ENCODE results near the gene CACNA1B. TPM values are rescaled to one million over a fixed set of nuclear protein-coding genes. Genes with fewer than 3 reads are reported as not detected.

CACNA1B gene
- total RNA-seq, 4 donors from 2014 or later = not detected

DNA sequence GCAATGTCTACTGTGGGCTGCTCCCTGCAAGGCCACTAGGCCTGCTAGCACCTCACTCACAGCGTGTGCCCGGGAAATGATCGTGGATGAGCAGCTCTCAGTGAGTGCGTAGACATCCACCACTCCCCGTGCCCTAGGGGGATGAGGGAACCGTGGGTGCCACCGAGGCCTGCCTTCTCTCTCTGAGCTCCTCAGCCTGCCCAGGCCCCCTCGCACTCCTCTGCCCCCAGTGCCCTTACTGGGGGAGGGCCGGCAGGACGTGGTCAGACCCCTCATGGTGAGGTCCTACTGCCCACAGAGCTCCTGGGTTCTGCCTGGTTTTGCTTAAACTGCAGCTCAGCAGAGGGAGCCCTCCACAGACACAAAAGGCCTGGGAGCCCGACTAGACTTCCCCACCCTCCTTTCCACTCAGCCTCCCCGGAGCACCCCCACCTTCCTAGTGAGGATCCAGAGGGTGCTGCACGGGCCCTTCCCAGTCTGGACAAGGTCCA is 220.0 kb downstream of the CACNA1B start:
- ATAC-seq (ENCODE audit: low FRiP score) = no peak
- no peak for DNase-seq (ENCODE audit: low spot score)
- TF ChIP-seq, protein P1, sequence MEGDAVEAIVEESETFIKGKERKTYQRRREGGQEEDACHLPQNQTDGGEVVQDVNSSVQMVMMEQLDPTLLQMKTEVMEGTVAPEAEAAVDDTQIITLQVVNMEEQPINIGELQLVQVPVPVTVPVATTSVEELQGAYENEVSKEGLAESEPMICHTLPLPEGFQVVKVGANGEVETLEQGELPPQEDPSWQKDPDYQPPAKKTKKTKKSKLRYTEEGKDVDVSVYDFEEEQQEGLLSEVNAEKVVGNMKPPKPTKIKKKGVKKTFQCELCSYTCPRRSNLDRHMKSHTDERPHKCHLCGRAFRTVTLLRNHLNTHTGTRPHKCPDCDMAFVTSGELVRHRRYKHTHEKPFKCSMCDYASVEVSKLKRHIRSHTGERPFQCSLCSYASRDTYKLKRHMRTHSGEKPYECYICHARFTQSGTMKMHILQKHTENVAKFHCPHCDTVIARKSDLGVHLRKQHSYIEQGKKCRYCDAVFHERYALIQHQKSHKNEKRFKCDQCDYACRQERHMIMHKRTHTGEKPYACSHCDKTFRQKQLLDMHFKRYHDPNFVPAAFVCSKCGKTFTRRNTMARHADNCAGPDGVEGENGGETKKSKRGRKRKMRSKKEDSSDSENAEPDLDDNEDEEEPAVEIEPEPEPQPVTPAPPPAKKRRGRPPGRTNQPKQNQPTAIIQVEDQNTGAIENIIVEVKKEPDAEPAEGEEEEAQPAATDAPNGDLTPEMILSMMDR (IDR thresholded peaks at IDR 0.05) = no peak

DNA sequence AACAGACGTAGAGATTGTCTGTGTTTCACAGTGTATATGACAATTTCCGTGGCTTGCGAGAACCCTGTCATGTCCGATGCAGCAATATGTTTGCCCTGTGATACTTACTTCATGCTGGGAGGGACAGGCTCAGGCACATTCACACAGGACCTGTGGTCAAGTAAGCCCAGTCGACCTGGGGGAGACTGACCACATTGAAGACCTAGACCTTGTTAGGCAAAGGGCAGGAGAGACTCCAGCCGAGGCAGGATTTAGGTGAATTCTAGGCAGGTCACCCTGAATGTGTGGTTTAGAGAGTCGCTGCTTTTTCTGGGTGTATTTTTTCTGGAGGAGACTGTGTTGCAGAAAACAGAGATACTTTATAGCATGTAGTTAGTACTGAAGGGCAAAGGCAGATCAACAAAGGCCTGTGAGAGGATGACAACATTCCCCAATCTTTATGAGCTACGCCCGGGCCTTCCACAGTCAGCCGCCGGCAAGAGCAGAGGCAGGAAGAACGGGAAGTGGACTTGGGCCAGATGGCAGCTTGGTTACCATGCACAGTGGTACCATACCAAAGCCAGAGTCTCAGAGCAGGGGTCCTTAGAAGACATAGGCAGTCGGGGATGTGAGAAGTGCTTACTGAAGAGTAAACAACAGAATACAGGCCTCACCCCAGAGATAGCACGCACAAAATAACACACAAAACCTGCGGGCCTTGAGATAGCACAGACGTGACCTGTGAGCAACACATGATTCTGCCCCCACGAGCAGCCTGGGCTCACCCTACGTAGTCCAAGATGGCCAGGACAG is 220.7 kb downstream of the CACNA1B start:
- TF ChIP-seq, protein P1 (IDR thresholded peaks at IDR 0.05) = no peak
- no peak for ATAC-seq (ENCODE audit: low FRiP score)
- DNase-seq (ENCODE audit: low spot score) = no peak

- ATAC-seq (ENCODE audit: low FRiP score) = no peak
- TF ChIP-seq, protein P1 (IDR thresholded peaks at IDR 0.05) = no peak
- no peak for DNase-seq (ENCODE audit: low spot score)
These were observed 221.6 kb downstream of the CACNA1B start for GRCh38 chr9:138098908-138099791.

GRCh38 chr9:138099803-138100598 is 222.4 kb downstream of the CACNA1B start:
- DNase-seq (ENCODE audit: low spot score) = no peak
- TF ChIP-seq, protein P1 (IDR thresholded peaks at IDR 0.05) = no peak
- ATAC-seq (ENCODE audit: low FRiP score) = no peak

- ATAC-seq (ENCODE audit: low FRiP score) (no peak), DNase-seq (ENCODE audit: low spot score) (no peak)
- TF ChIP-seq, protein P1 (IDR thresholded peaks at IDR 0.05) = no peak
These were observed 223.2 kb downstream of the CACNA1B start for GRCh38 chr9:138100711-138101350.
